NCI-H69 (cell line): ENCODE results near the gene TRIM52.

Experiments used
- DNase-seq: peaks from one replicate; lab custom pipeline; 2025; lab: John Stamatoyannopoulos, UW

The TRIM52 gene

GRCh38 chr5:181258576-181258975 lies 2.4 kb downstream of the TRIM52 start:
- no peak for DNase-seq

- DNase-seq: no peak
These were observed 4.9 kb downstream of the TRIM52 start for GRCh38 chr5:181255836-181256578.

- DNase-seq: no peak
These were observed 5.7 kb downstream of the TRIM52 start for GRCh38 chr5:181255276-181255675.

GRCh38 chr5:181248277-181248676 lies 12.7 kb downstream of the TRIM52 start:
- no peak for DNase-seq

GRCh38 chr5:181246276-181247049 lies 14.5 kb downstream of the TRIM52 start:
- no peak for DNase-seq

GRCh38 chr5:181245427-181246275 lies 15.3 kb downstream of the TRIM52 start:
- no peak for DNase-seq

- DNase-seq: no peak
These were observed 17.2 kb downstream of the TRIM52 start, which contains the start of gene RACK1 for GRCh38 chr5:181243564-181244343. TSS of gene RACK1 (minus strand) at chr5:181243906. CDS start at chr5:181243800, 106 bp downstream.

GRCh38 chr5:181243018-181243563 lies 17.9 kb downstream of the TRIM52 start:
- DNase-seq: no peak

GRCh38 chr5:181242031-181242451 lies 18.9 kb downstream of the TRIM52 start:
- no peak for DNase-seq

GRCh38 chr5:181241393-181241975 lies 19.5 kb downstream of the TRIM52 start:
- DNase-seq: no peak

GRCh38 chr5:181239062-181239663 lies 21.8 kb downstream of the TRIM52 start:
- DNase-seq: no peak

- DNase-seq: no peak
These were observed 23.1 kb downstream of the TRIM52 start for GRCh38 chr5:181237729-181238385.

GRCh38 chr5:181236954-181237641 lies 23.8 kb downstream of the TRIM52 start:
- DNase-seq: no peak

GRCh38 chr5:181236471-181236870 lies 24.5 kb downstream of the TRIM52 start:
- no peak for DNase-seq

- no peak for DNase-seq
These were observed 25.1 kb downstream of the TRIM52 start for GRCh38 chr5:181235689-181236366.

- DNase-seq: no peak
These were observed 25.6 kb downstream of the TRIM52 start for GRCh38 chr5:181235323-181235688.

GRCh38 chr5:181234455-181235306 lies 26.3 kb downstream of the TRIM52 start:
- DNase-seq: no peak
